IMR-90 (cell line): Measurements from ENCODE around the gene HYOU1. TPM values are rescaled to one million over a fixed set of nuclear protein-coding genes. Genes with fewer than 3 reads are reported as not detected.

Experiments used
- ATAC-seq: fragments of 200-7000 bp; cut with Tn5 transposase; 2 replicates; pipeline ENCODE4 v1.9.1; 2020; ENCODE audit warnings: low read depth, mild to moderate bottlenecking, moderate library complexity
- BruUV-seq: library from RNA; stranded (reverse); fragments of 400-500 nt; replicated peaks from 2 replicates; lab custom pipeline; 2021; lab: Mats Ljungman, UMichigan
- CTCF ChIA-PET: fragments of 300-600 bp; formaldehyde crosslinking; extraction: SDS; loops from one replicate; lab custom pipeline; 2021; ENCODE audit warnings: antibody characterized with exemption; lab: Yijun Ruan, JAX
- POLR2A ChIA-PET: fragments of 300-600 bp; sonication (Branson Sonifier 250); formaldehyde crosslinking; loops from one replicate; lab custom pipeline; 2022; ENCODE audit warnings: antibody characterized with exemption; ENCODE audit not compliant: unreplicated experiment; lab: Charles Lee
- DNase-seq: peaks from one replicate; pipeline ENCODE4 v3.0.0; 2013
- H2AFZ ChIP-seq: replicated peaks from 2 replicates; pipeline ENCODE3; 2013; ENCODE audit warnings: low read length, mild to moderate bottlenecking; ENCODE audit not compliant: poor library complexity
- H2AK5ac ChIP-seq: 2 replicates; pipeline ENCODE4 v1.6.1; 2013; ENCODE audit warnings: low read depth, low read length, inconsistent platforms
- H2AK9ac ChIP-seq: replicated peaks from 2 replicates; pipeline ENCODE3; 2013; ENCODE audit warnings: mild to moderate bottlenecking, low read depth, low read length, moderate library complexity; ENCODE audit not compliant: poor library complexity
- H2BK120ac ChIP-seq: 2 replicates; pipeline ENCODE4 v1.6.1; 2013; ENCODE audit warnings: low read depth, low read length, inconsistent platforms
- H2BK15ac ChIP-seq: 3 replicates; pipeline ENCODE4 v1.6.1; 2013; ENCODE audit warnings: low read depth, low read length, inconsistent platforms
- H2BK20ac ChIP-seq: 2 replicates; pipeline ENCODE4 v1.6.1; 2013; ENCODE audit warnings: low read depth, mild to moderate bottlenecking, inconsistent platforms, low read length, moderate library complexity
- H2BK5ac ChIP-seq: 2 replicates; pipeline ENCODE4 v1.6.1; 2013; ENCODE audit warnings: mild to moderate bottlenecking, low read depth, low read length, inconsistent platforms; ENCODE audit not compliant: poor library complexity, severe bottlenecking
- H3K14ac ChIP-seq: replicated peaks from 2 replicates; pipeline ENCODE4 v1.6.1; 2013; ENCODE audit warnings: low read depth, low read length, inconsistent platforms
- H3K18ac ChIP-seq: 2 replicates; pipeline ENCODE4 v1.6.1; 2013; ENCODE audit warnings: low read depth, low read length, control low read depth
- H3K23ac ChIP-seq: 2 replicates; pipeline ENCODE4 v1.6.1; 2013; ENCODE audit warnings: low read depth, low read length, inconsistent platforms
- H3K27ac ChIP-seq: 2 replicates; pipeline ENCODE4 v1.5.1; 2013; ENCODE audit warnings: mild to moderate bottlenecking, control low read depth, low read length; ENCODE audit not compliant: insufficient read depth
- H3K27me3 ChIP-seq: 2 replicates; pipeline ENCODE4 v1.6.1; 2013; ENCODE audit warnings: low read length; ENCODE audit not compliant: control insufficient read depth, insufficient read depth
- H3K36me3 ChIP-seq: 2 replicates; pipeline ENCODE4 v1.6.1; 2013; ENCODE audit warnings: low read length, mixed read lengths; ENCODE audit not compliant: control insufficient read depth, insufficient read depth
- H3K4ac ChIP-seq: 2 replicates; pipeline ENCODE4 v1.6.1; 2013; ENCODE audit warnings: low read depth, low read length, inconsistent platforms
- H3K4me1 ChIP-seq: 2 replicates; pipeline ENCODE4 v1.6.1; 2013; ENCODE audit warnings: low read length, mixed read lengths; ENCODE audit not compliant: control insufficient read depth, insufficient read depth
- H3K4me2 ChIP-seq: 2 replicates; pipeline ENCODE4 v1.6.1; 2013; ENCODE audit warnings: low read depth, mild to moderate bottlenecking, control low read depth, low read length, moderate library complexity
- H3K4me3 ChIP-seq: 2 replicates; pipeline ENCODE4 v1.5.1; 2013; ENCODE audit warnings: low read depth, mild to moderate bottlenecking, control low read depth, low read length, moderate library complexity; ENCODE audit not compliant: insufficient read depth
- H3K56ac ChIP-seq: 2 replicates; pipeline ENCODE4 v1.6.1; 2013; ENCODE audit warnings: low read length, inconsistent platforms; ENCODE audit not compliant: insufficient read depth; ENCODE audit errors: extremely low read depth
- H3K79me1 ChIP-seq, 2 experiments: 2 replicates each; pipeline ENCODE4 v1.6.1; 2013; ENCODE audit warnings: low read length in 2 of 2, inconsistent platforms in 1 of 2, low read depth in 1 of 2
- H3K9ac ChIP-seq: 2 replicates; pipeline ENCODE4 v1.6.1; 2013; ENCODE audit warnings: low read depth, low read length, control low read depth
- H3K9me1 ChIP-seq: 2 replicates; pipeline ENCODE4 v1.6.1; 2013; ENCODE audit warnings: low read length, inconsistent platforms; ENCODE audit not compliant: insufficient read depth
- H3K9me3 ChIP-seq: 2 replicates; pipeline ENCODE4 v1.6.1; 2013; ENCODE audit warnings: low read length; ENCODE audit not compliant: control insufficient read depth, insufficient read depth
- H4K20me1 ChIP-seq: 2 replicates; pipeline ENCODE4 v1.6.1; 2013; ENCODE audit warnings: low read length, inconsistent platforms; ENCODE audit not compliant: insufficient read depth
- H4K5ac ChIP-seq: 2 replicates; pipeline ENCODE4 v1.6.1; 2013; ENCODE audit warnings: mild to moderate bottlenecking, low read depth, low read length, control low read depth
- H4K8ac ChIP-seq, 2 experiments: 2 replicates each; pipeline ENCODE4 v1.6.1; 2013; ENCODE audit warnings: low read depth in 2 of 2, low read length in 2 of 2, control low read depth in 1 of 2, inconsistent platforms in 1 of 2
- H4K91ac ChIP-seq: 2 replicates; pipeline ENCODE4 v1.6.1; 2013; ENCODE audit warnings: low read depth, low read length, inconsistent platforms; ENCODE audit not compliant: insufficient read depth
- BHLHE40 ChIP-seq: fragments of 150-350 bp; IDR thresholded peaks from 2 replicates; pipeline ENCODE4 v1.6.1; 2016; ENCODE audit warnings: mild to moderate bottlenecking, low read depth, low read length
- CEBPB ChIP-seq: IDR thresholded peaks from 2 replicates; pipeline ENCODE4 v1.6.1; 2012; ENCODE audit warnings: low read depth, low read length, improper control_type of control experiment
- CHD1 ChIP-seq: IDR thresholded peaks from 2 replicates; pipeline ENCODE4 v1.6.1; 2012; ENCODE audit warnings: low read depth, low read length, improper control_type of control experiment
- CTCF ChIP-seq: conservative IDR thresholded peaks from 2 replicates; pipeline ENCODE4 v1.5.1; 2012; ENCODE audit warnings: mild to moderate bottlenecking, low read depth, low read length, improper control_type of control experiment
- ELK1 ChIP-seq: fragments of 150-350 bp; IDR thresholded peaks from 2 replicates; pipeline ENCODE4 v1.6.1; 2016; ENCODE audit warnings: low read depth, mild to moderate bottlenecking, low read length, moderate library complexity, borderline replicate concordance
- FOS ChIP-seq: fragments of 150-350 bp; IDR thresholded peaks from 2 replicates; pipeline ENCODE4 v1.6.1; 2016; ENCODE audit warnings: low read depth, low read length
- MAFK ChIP-seq: IDR thresholded peaks from 2 replicates; pipeline ENCODE4 v1.6.1; 2012; ENCODE audit warnings: low read depth, low read length, improper control_type of control experiment
- MAZ ChIP-seq: IDR thresholded peaks from 2 replicates; pipeline ENCODE4 v1.6.1; 2012; ENCODE audit warnings: low read depth, mild to moderate bottlenecking, low read length, improper control_type of control experiment, moderate library complexity, borderline replicate concordance
- MXI1 ChIP-seq: IDR thresholded peaks from 2 replicates; pipeline ENCODE4 v1.6.1; 2012; ENCODE audit warnings: low read depth, mild to moderate bottlenecking, low read length, moderate library complexity, borderline replicate concordance
- NFE2L2 ChIP-seq: fragments of 150-350 bp; IDR thresholded peaks from 2 replicates; pipeline ENCODE4 v1.6.1; 2016; ENCODE audit warnings: low read depth, mild to moderate bottlenecking, low read length
- POLR2A ChIP-seq: IDR thresholded peaks from 2 replicates; pipeline ENCODE4 v1.6.1; 2012; ENCODE audit warnings: mild to moderate bottlenecking, low read depth, low read length
- RAD21 ChIP-seq: IDR thresholded peaks from 2 replicates; pipeline ENCODE4 v1.6.1; 2012; ENCODE audit warnings: low read length, improper control_type of control experiment
- RCOR1 ChIP-seq: IDR thresholded peaks from 2 replicates; pipeline ENCODE4 v1.6.1; 2012; ENCODE audit warnings: mild to moderate bottlenecking, low read length, improper control_type of control experiment; ENCODE audit not compliant: insufficient replicate concordance
- RFX5 ChIP-seq: IDR thresholded peaks from 2 replicates; pipeline ENCODE4 v1.8.0; 2012; ENCODE audit warnings: low read depth, mild to moderate bottlenecking, low read length, moderate library complexity
- SMC3 ChIP-seq: fragments of 150-350 bp; IDR thresholded peaks from 2 replicates; pipeline ENCODE4 v1.6.1; 2016; ENCODE audit warnings: low read depth, mild to moderate bottlenecking, antibody characterized with exemption, low read length, moderate library complexity
- USF2 ChIP-seq: fragments of 150-350 bp; IDR thresholded peaks from 2 replicates; pipeline ENCODE4 v1.6.1; 2017; ENCODE audit warnings: mild to moderate bottlenecking, antibody characterized with exemption, low read length, low read depth
- WGBS, 2 experiments: methylation state at CpG; one replicate each; pipeline versions ENCODE4 v1.1.5 to v1.1.7; 2013; ENCODE audit warnings: missing lambda C conversion rate in 2 of 2; ENCODE audit not compliant: insufficient read length in 1 of 2; ENCODE audit errors: extremely low coverage in 2 of 2; 5-methylcytosine and 5-hydroxymethylcytosine counted together
- dilution Hi-C: fragments of 300-500 bp; cut with HindIII; formaldehyde crosslinking; loops from one replicate; pipeline ENCODE4 v1.14.3; 2018; ENCODE audit warnings: low sequenced_read_pairs; ENCODE audit not compliant: unreplicated experiment
- in situ Hi-C: fragments of 300-500 bp; cut with MboI; formaldehyde crosslinking; loops from 3 replicates; pipeline ENCODE4 v1.14.3; 2019; ENCODE audit warnings: low sequenced_read_pairs, inconsistent platforms, mixed read lengths
- intact Hi-C: fragments of 100-400 bp; cut with micrococcal nuclease; formaldehyde crosslinking; loops from 2 replicates; pipeline ENCODE4 v1.10.0; 2022
- polyA plus RNA-seq, 3 experiments: library from polyadenylated mRNA; depleted of rRNA; stranded (reverse); fragments of >200 nt; gene quantifications; 2 replicates each; pipeline ENCODE4 v1.2.3, GENCODE V29; 2012; ENCODE audit warnings: low replicate concordance in 1 of 3
- total RNA-seq: library from RNA; depleted of rRNA; stranded (reverse); fragments of >200 nt; gene quantifications from 2 replicates; pipeline ENCODE4 v1.2.3, GENCODE V29; 2012

Gene HYOU1
- total and polyA plus RNA-seq, 2 of the 4 experiments (the other 2 are of a cell fraction), result 117 to 181 TPM

- Histone ChIP-seq H3K27ac (no peak overlapping the region), H2BK15ac (no peak overlapping the region), H3K14ac (no peak overlapping the region), H4K91ac (no peak overlapping the region), H3K9me1 (no peaks in the 10 kb centered on the region; the same call in 1 of the 2 replicates), H2AK5ac (no peak overlapping the region), H3K9ac (no peak overlapping the region), H2BK20ac (no peak overlapping the region), H4K8ac (no peak overlapping the region), H3K4me2 (no peak overlapping the region), H3K4ac (no peak overlapping the region), H3K36me3 (peaks cover 34% of the 10 kb centered on the region), H2BK5ac (no peak overlapping the region), H3K27me3 (no peaks in the 10 kb centered on the region), H3K79me1 (peaks cover 9 to 32% of the 10 kb centered on the region in 2 experiments), H3K9me3 (no peaks in the 10 kb centered on the region), H4K5ac (no peak overlapping the region), H4K20me1 (no peaks in the 10 kb centered on the region), H3K56ac (no peak overlapping the region), H2BK120ac (no peak overlapping the region), H3K18ac (no peak overlapping the region), H3K4me3 (no peak overlapping the region), H2AK9ac (no peak overlapping the region), H2AFZ (no peak overlapping the region), H3K23ac (no peak overlapping the region), H3K4me1 (no peaks in the 10 kb centered on the region)
- in situ Hi-C loops, result no loop called here
- BruUV-seq, result no TSS peak
- no CpG with 5 or more reads among the region's 4 CpGs for WGBS, 2 experiments
- intact Hi-C loops, result no loop called here
- no peak for DNase-seq
- ChIA-PET POLR2A (no interaction called here), CTCF (interaction anchor here (0.7 kb wide), 1 partner anchor 94 kb away, joined by 3 read pairs; no protein-coding TSS in a partner anchor)
- dilution Hi-C loops, result no loop called here
- TF ChIP-seq CHD1 (no peak), MAZ (no peak), RCOR1 (no peak), ELK1 (no peak), NFE2L2 (no peak), RAD21 (no peak), MXI1 (no peak), SMC3 (no peak), CTCF (no peak), BHLHE40 (no peak), MAFK (no peak), POLR2A (no peak), FOS (no peak), USF2 (no peak), CEBPB (no peak), RFX5 (no peak)
- ATAC-seq, result no peak
Measured at GRCh38 chr11:119006656-119007055, 50.3 kb downstream of the HYOU1 start.
